GM18502 (cell line): ENCODE results near the gene DDAH1.

ENCODE experiments used
- ATAC-seq: cut with Tn5 transposase; IDR thresholded peaks from one replicate; pipeline ENCODE4 v1.9.1; 2021; ENCODE audit warnings: mild to moderate bottlenecking; ENCODE audit not compliant: unreplicated experiment, poor library complexity

The DDAH1 gene

GRCh38 chr1:85279458-85280080 lies 185.4 kb downstream of the DDAH1 start:
- no peak for ATAC-seq

DNA sequence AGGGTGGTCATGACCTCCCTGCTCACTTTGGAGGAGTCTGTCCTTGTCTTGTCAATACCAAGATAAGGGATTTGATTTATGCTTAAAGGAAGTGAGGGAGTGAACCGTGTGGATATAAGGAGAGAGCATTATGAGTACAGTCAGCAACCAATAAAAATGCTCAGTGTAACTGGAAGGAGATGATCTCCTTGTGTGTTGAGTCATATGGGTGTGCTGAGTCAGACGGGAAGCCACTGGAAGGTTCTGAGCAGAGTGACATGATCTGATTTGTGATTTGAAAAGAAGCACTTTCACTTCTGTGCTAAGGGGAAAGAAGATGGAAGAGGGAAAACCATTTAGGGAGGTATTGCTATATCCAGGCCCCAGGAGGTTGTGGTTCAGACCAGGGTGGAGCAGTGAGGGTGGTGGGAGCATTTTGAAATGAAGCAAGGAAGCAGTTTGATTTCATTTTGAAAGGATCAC lies 186.1 kb downstream of the DDAH1 start:
- ATAC-seq, result peak; percentile 24

GRCh38 chr1:85277802-85278201 lies 187.2 kb downstream of the DDAH1 start:
- no peak for ATAC-seq

GRCh38 chr1:85276978-85277639 lies 187.8 kb downstream of the DDAH1 start:
- no peak for ATAC-seq

DNA sequence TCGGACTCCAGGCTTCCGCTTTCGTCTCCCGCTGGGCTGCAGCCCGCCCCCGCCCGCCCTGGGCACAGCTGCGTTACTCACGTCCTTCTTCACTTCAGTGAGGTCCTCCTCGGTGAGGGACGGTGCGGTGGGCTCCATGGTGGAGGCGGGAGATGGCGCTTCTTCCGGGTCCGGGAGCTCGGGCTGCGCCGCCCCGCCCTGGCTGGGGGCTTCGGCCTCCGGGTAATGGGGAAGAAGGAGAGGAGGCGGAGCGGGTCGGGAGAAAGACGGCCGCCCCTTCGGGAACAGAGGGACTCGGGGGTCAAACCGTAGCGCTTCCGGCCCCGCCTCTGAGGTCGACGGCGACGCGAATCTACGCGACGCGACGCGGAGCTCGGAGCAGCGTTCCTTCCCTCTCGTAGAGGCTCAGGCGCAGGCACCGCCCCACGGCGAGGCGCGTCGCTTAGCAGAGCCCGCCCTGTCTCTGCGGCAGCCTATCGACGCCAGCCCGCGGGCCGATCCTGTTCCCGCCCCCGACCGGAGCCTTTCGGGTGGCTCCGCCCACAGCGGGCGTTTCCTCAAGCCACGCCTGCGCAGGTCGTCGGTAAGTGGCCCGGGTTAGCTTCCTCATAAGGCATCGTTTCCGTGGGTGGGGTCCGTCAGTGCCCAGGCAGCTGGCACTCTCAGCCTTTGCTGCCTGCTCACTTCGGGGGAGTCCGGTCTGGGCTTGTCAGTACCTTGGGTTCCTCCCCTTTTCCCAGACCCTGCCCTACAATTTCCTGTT lies 188.6 kb downstream of the DDAH1 start, which contains the start of gene BCL10:
TSS of gene BCL10 (minus strand) at position 418 of the 763 bp plus-strand sequence. CDS start at position 138, 280 bp downstream.
- peak; percentile 95 for ATAC-seq

DNA sequence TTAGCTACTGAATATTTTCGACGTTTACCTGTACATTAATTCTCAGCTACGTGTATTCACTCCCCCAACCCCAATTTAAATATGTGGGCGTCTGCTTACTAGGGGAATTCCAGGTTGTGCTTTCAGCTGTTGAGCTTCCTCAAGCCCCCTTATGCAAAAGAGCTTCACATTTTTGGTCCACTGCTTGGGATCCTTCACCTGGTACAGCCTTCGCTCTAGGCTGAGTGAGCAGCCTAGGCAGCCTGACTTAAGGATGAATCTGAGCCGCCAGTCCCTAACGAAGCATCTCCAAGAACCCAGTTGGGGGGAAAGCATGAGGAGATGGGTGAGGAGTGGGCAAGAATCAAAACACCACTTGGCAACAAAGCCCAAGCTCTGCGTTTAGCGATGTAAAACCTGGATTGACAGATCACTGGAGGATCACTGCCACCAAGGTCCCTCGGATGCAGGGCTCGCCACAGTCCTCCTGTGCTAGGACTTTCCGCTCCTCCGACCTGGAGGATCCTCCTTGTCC lies 189.2 kb downstream of the DDAH1 start:
- peak; percentile 18 for ATAC-seq

DNA sequence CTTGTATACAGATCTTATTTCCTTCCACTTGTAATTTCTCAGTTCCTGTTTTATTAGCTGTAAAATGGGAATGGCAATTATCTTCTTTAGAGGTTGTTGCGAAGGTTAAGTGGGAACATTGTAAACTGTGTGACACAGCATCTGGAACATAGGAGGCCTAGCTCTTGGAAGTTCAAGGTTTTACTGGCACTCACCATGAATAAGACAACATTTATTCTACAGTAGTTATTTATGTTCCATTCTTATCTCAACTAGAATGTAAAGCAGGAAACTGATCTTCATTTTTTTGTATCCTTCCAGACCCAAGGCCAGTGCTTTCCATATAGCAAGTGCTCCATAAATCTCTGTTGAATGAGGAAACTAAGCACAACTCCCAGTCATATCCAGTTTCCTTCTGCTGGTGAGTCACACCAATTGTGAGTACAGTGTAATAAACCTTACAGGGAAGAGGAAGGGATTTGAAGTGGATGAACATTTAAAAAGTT lies 189.9 kb downstream of the DDAH1 start:
- no peak for ATAC-seq

DNA sequence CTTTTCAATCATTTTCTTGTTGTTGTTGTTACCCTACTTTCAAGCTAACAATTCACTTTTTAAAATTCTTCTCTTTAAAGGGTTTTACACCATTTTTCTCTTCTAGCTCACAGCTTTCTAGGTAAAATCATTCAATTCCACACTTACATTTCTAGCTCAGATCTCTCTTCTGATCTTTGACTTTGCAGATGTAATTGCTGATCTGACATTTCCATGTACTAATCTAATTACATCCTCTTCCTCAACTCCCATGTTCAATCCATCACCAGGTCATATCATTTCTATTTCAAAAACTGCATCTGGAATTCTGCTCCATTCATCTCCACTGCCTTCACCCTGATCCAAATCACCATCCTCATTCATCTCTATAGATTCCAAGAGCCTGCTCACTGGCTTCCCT lies 191.6 kb downstream of the DDAH1 start:
- ATAC-seq, result no peak

- no peak for ATAC-seq
Measured at GRCh38 chr1:85268801-85269585, 196.0 kb downstream of the DDAH1 start.
